H9 (cell line): Measurements from ENCODE around the gene KRT39. TPM values are rescaled to one million over a fixed set of nuclear protein-coding genes. Genes with fewer than 3 reads are reported as not detected.

Source experiments
- DNase-seq: peaks from one replicate; pipeline ENCODE4 v3.0.0-alpha.2; 2017
- H2AFZ ChIP-seq: one replicate; pipeline ENCODE4 v1.6.1; 2013; ENCODE audit warnings: mild to moderate bottlenecking, low read length, control low read depth, moderate library complexity
- H2AK5ac ChIP-seq: 2 replicates; pipeline ENCODE4 v1.6.1; 2013; ENCODE audit warnings: low read length, control low read depth, mixed read lengths; ENCODE audit not compliant: insufficient read length
- H2BK120ac ChIP-seq: one replicate; pipeline ENCODE4 v1.6.1; 2013; ENCODE audit warnings: low read depth, mild to moderate bottlenecking, low read length, control low read depth, inconsistent platforms; ENCODE audit not compliant: poor library complexity, severe bottlenecking
- H2BK12ac ChIP-seq: 2 replicates; pipeline ENCODE4 v1.6.1; 2013; ENCODE audit warnings: low read length, control low read depth, mixed read lengths, low read depth; ENCODE audit not compliant: insufficient read length
- H2BK15ac ChIP-seq: 2 replicates; pipeline ENCODE4 v1.6.1; 2013; ENCODE audit warnings: low read depth, low read length, control low read depth
- H2BK20ac ChIP-seq: one replicate; pipeline ENCODE4 v1.6.1; 2013; ENCODE audit warnings: low read depth, mild to moderate bottlenecking, low read length, control low read depth, inconsistent platforms; ENCODE audit not compliant: poor library complexity, severe bottlenecking
- H2BK5ac ChIP-seq: 2 replicates; pipeline ENCODE4 v1.6.1; 2013; ENCODE audit warnings: low read length, control low read depth, mixed read lengths; ENCODE audit not compliant: insufficient read length
- H3K14ac ChIP-seq: 2 replicates; pipeline ENCODE4 v1.6.1; 2013; ENCODE audit warnings: low read length, control low read depth; ENCODE audit not compliant: insufficient read depth
- H3K18ac ChIP-seq: 2 replicates; pipeline ENCODE4 v1.6.1; 2013; ENCODE audit warnings: low read depth, mild to moderate bottlenecking, mixed read lengths, low read length, control low read depth; ENCODE audit not compliant: insufficient read length
- H3K23ac ChIP-seq: 2 replicates; pipeline ENCODE4 v1.6.1; 2013; ENCODE audit warnings: low read length, control low read depth, mixed read lengths, low read depth; ENCODE audit not compliant: insufficient read length
- H3K23me2 ChIP-seq: 2 replicates; pipeline ENCODE4 v1.6.1; 2013; ENCODE audit warnings: low read depth, mild to moderate bottlenecking, mixed read lengths, low read length, control low read depth; ENCODE audit not compliant: insufficient read length, poor library complexity, severe bottlenecking
- H3K27ac ChIP-seq: 2 replicates; pipeline ENCODE4 v1.5.1; 2013; ENCODE audit warnings: low read length, control low read depth, mixed read lengths, low read depth; ENCODE audit not compliant: insufficient read length
- H3K27me3 ChIP-seq: 2 replicates; pipeline ENCODE4 v1.6.1; 2013; ENCODE audit warnings: low read length, control low read depth, inconsistent platforms; ENCODE audit not compliant: insufficient read depth
- H3K4ac ChIP-seq: 2 replicates; pipeline ENCODE4 v1.6.1; 2013; ENCODE audit warnings: low read depth, mild to moderate bottlenecking, control low read depth, inconsistent platforms, low read length, moderate library complexity
- H3K4me1 ChIP-seq: 2 replicates; pipeline ENCODE4 v1.6.1; 2013; ENCODE audit warnings: low read length, control low read depth, inconsistent platforms; ENCODE audit not compliant: insufficient read depth
- H3K4me2 ChIP-seq: 2 replicates; pipeline ENCODE4 v1.6.1; 2013; ENCODE audit warnings: low read length, control low read depth, mixed read lengths; ENCODE audit not compliant: insufficient read length, insufficient read depth
- H3K56ac ChIP-seq: 2 replicates; pipeline ENCODE4 v1.6.1; 2013; ENCODE audit warnings: low read depth, mild to moderate bottlenecking, mixed read lengths, low read length, control low read depth; ENCODE audit not compliant: insufficient read length
- H3K79me1 ChIP-seq: 2 replicates; pipeline ENCODE4 v1.6.1; 2013; ENCODE audit warnings: low read depth, mild to moderate bottlenecking, moderate library complexity, low read length, control low read depth, inconsistent platforms; ENCODE audit not compliant: insufficient read depth, poor library complexity, severe bottlenecking
- H3K79me2 ChIP-seq: 2 replicates; pipeline ENCODE4 v1.6.1; 2013; ENCODE audit warnings: low read length, control low read depth, inconsistent platforms; ENCODE audit not compliant: insufficient read depth
- H3K9ac ChIP-seq: 2 replicates; pipeline ENCODE4 v1.6.1; 2013; ENCODE audit warnings: low read length, control low read depth, mixed read lengths; ENCODE audit not compliant: insufficient read length; ENCODE audit errors: extremely low read depth
- H3K9me3 ChIP-seq: one replicate; pipeline ENCODE4 v1.6.1; 2013; ENCODE audit warnings: low read depth, low read length, inconsistent platforms; ENCODE audit not compliant: control insufficient read depth
- H3T11ph ChIP-seq: one replicate; pipeline ENCODE4 v1.6.1; 2013; ENCODE audit warnings: mild to moderate bottlenecking, low read length, control low read depth, inconsistent platforms
- H4K20me1 ChIP-seq: one replicate; pipeline ENCODE4 v1.6.1; 2013; ENCODE audit not compliant: control insufficient read depth, insufficient read length, insufficient read depth
- H4K5ac ChIP-seq: 2 replicates; pipeline ENCODE4 v1.6.1; 2013; ENCODE audit warnings: low read depth, mild to moderate bottlenecking, mixed read lengths, low read length, control low read depth; ENCODE audit not compliant: insufficient read length
- H4K8ac ChIP-seq: replicated peaks from 2 replicates; pipeline ENCODE4 v1.6.1; 2013; ENCODE audit warnings: low read length, control low read depth, mixed read lengths, low read depth; ENCODE audit not compliant: insufficient read length
- H4K91ac ChIP-seq: 2 replicates; pipeline ENCODE4 v1.6.1; 2013; ENCODE audit warnings: low read depth, mild to moderate bottlenecking, moderate library complexity, mixed read lengths, low read length, control low read depth; ENCODE audit not compliant: insufficient read length
- H3K27ac Mint-ChIP-seq, 3 experiments: 2 replicates in 2 of 3; 3 replicates in 1 of 3; pipeline ENCODE4 v1.8.0; 2020 to 2021; ENCODE audit warnings: mixed read lengths in 3 of 3, mild to moderate bottlenecking in 1 of 3, moderate library complexity in 1 of 3
- H3K27me3 Mint-ChIP-seq: 2 replicates; pipeline ENCODE4 v1.8.0; 2021; ENCODE audit warnings: low read depth, mild to moderate bottlenecking, moderate library complexity, mixed read lengths
- H3K36me3 Mint-ChIP-seq, 3 experiments: 2 replicates in 2 of 3; 3 replicates in 1 of 3; pipeline ENCODE4 v1.8.0; 2020 to 2021; ENCODE audit warnings: low read depth in 3 of 3, mixed read lengths in 3 of 3; ENCODE audit not compliant: insufficient read depth in 1 of 3
- H3K4me1 Mint-ChIP-seq, 2 experiments: 2 replicates each; pipeline ENCODE4 v1.8.0; 2020; ENCODE audit warnings: mixed read lengths in 2 of 2
- H3K4me3 Mint-ChIP-seq, 2 experiments: 2 replicates in 1 of 2; 3 replicates in 1 of 2; pipeline ENCODE4 v1.8.0; 2020 to 2021; ENCODE audit warnings: mild to moderate bottlenecking in 2 of 2, mixed read lengths in 2 of 2, moderate library complexity in 1 of 2
- H3K9me3 Mint-ChIP-seq, 2 experiments: 2 replicates in 1 of 2; 3 replicates in 1 of 2; pipeline ENCODE4 v1.8.0; 2020; ENCODE audit warnings: mild to moderate bottlenecking in 2 of 2, mixed read lengths in 2 of 2, moderate library complexity in 1 of 2
- WGBS: extraction: QIAGEN DNeasy Blood & Tissue Kit; methylation state at CpG from one replicate; pipeline ENCODE4 v1.1.7; 2013; ENCODE audit warnings: missing lambda C conversion rate, low lambda C conversion rate, mixed read lengths; ENCODE audit not compliant: insufficient read length; ENCODE audit errors: extremely low coverage; 5-methylcytosine and 5-hydroxymethylcytosine counted together
- total RNA-seq: library from RNA; stranded (reverse); gene quantifications from 2 replicates; pipeline ENCODE4 v1.2.1, GENCODE V29; 2021
- TF ChIP-seq, protein P1 (sequence below): fragments of 200-600 bp; sonication (generic); conservative IDR thresholded peaks from 3 replicates; pipeline ENCODE4 v1.8.0; 2021; ENCODE audit warnings: antibody characterized with exemption, mild to moderate bottlenecking

Gene KRT39
- total RNA-seq, 1 experiment from 2014 or later, result not detected

DNA sequence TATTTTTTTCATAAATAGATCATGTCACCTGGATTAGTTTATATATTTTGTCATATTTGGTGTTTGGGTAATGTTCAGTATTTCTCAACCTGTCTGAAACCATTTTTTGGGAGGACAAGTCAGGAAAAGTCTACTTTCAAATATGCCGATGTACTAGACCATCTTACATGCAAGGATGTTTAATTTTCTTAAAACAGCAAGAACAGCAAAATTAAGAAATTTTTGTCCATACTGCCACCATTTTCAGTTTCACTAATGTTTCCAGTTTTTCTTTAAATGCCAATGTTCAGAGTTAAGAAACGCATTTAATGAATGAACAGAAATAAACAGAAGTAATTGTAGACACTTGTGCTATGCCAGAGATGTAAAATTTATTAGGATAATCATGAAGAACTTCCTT is 26.3 kb upstream of the KRT39 start:
- TF ChIP-seq, protein P1, sequence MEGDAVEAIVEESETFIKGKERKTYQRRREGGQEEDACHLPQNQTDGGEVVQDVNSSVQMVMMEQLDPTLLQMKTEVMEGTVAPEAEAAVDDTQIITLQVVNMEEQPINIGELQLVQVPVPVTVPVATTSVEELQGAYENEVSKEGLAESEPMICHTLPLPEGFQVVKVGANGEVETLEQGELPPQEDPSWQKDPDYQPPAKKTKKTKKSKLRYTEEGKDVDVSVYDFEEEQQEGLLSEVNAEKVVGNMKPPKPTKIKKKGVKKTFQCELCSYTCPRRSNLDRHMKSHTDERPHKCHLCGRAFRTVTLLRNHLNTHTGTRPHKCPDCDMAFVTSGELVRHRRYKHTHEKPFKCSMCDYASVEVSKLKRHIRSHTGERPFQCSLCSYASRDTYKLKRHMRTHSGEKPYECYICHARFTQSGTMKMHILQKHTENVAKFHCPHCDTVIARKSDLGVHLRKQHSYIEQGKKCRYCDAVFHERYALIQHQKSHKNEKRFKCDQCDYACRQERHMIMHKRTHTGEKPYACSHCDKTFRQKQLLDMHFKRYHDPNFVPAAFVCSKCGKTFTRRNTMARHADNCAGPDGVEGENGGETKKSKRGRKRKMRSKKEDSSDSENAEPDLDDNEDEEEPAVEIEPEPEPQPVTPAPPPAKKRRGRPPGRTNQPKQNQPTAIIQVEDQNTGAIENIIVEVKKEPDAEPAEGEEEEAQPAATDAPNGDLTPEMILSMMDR, result no peak
- Histone ChIP-seq H3K14ac (no peak overlapping the region), H3K9me3 (no peaks in the 10 kb centered on the region), H3K4ac (no peak overlapping the region), H3K4me1 (no peaks in the 10 kb centered on the region), H2BK12ac (no peak overlapping the region), H3K23me2 (no peaks in the 10 kb centered on the region), H2AFZ (no peak overlapping the region), H3T11ph (no peak overlapping the region), H4K8ac (no peak overlapping the region), H3K23ac (no peak overlapping the region), H3K27me3 (no peaks in the 10 kb centered on the region), H4K5ac (no peak overlapping the region), H2BK15ac (no peak overlapping the region), H3K56ac (no peak overlapping the region), H2BK5ac (no peak overlapping the region), H3K9ac (no peak overlapping the region), H2BK120ac (no peak overlapping the region), H2BK20ac (no peak overlapping the region), H4K20me1 (no peaks in the 10 kb centered on the region), H3K18ac (no peak overlapping the region), H3K79me1 (no peaks in the 10 kb centered on the region), H2AK5ac (no peak overlapping the region), H3K4me2 (no peak overlapping the region), H3K27ac (no peak overlapping the region), H4K91ac (no peak overlapping the region), H3K79me2 (no peaks in the 10 kb centered on the region)
- Mint-ChIP-seq H3K9me3 (no peaks in the 10 kb centered on the region), H3K4me3 (no peak overlapping the region), H3K4me1 (peaks cover 0 to 3% of the 10 kb centered on the region in 2 experiments; a peak in 1 of 4 replicates), H3K27ac (no peak overlapping the region), H3K27me3 (no peaks in the 10 kb centered on the region; the same call in 1 of the 2 replicates), H3K36me3 (no peaks in the 10 kb centered on the region; a peak in 1 of 7 replicates)
- WGBS, result no CpG with 5 or more reads among the region's 2 CpGs
- no peak for DNase-seq
